HepG2 (cell line): ENCODE measurements around the gene FAM174B. TPM values are rescaled to one million over a fixed set of nuclear protein-coding genes. Genes with fewer than 3 reads are reported as not detected.

Experiments
- ATAC-seq: fragments of 200-7000 bp; cut with Tn5 transposase; 3 replicates; pipeline ENCODE4 v1.9.1; 2020; ENCODE audit warnings: mild to moderate bottlenecking, moderate library complexity
- BruUV-seq: library from RNA; stranded (reverse); fragments of 400-500 nt; replicated peaks from 2 replicates; lab custom pipeline; 2021; lab: Mats Ljungman, UMichigan
- CTCF ChIA-PET: fragments of 300-600 bp; formaldehyde crosslinking; extraction: SDS; loops from one replicate; lab custom pipeline; 2021; ENCODE audit warnings: low total read pairs, inconsistent platforms, low intra/inter-chr PET ratio; lab: Yijun Ruan, JAX
- POLR2A ChIA-PET: fragments of 350-600 bp; sonication (Branson Sonifier 250); formaldehyde crosslinking; loops from one replicate; lab custom pipeline; 2020; ENCODE audit warnings: antibody characterized with exemption, inconsistent platforms; lab: Yijun Ruan, JAX
- DNase-seq: peaks from one replicate; pipeline ENCODE4 v3.0.0-alpha.2; 2015; ENCODE audit warnings: low spot score
- FAIRE-seq: peaks from 3 replicates; lab custom pipeline; 2011; peaks lifted over from hg19 to GRCh38; lab: Jason Lieb, UNC
- H2AFZ ChIP-seq: one replicate; pipeline ENCODE4 v1.6.1; 2011; ENCODE audit warnings: low read length, inconsistent platforms
- H3K27ac ChIP-seq: fragments of 300-600 bp; 3 replicates; pipeline ENCODE4 v1.8.0; 2011; ENCODE audit warnings: mixed run types, mild to moderate bottlenecking, mixed read lengths, low read length, inconsistent platforms; ENCODE audit not compliant: insufficient read depth; ENCODE audit errors: extremely low read length
- H3K27me3 ChIP-seq, 2 experiments: fragments of 200-600 bp in 1 of 2; 2 replicates in 1 of 2; 3 replicates in 1 of 2; pipeline versions ENCODE4 v1.6.0 to v1.8.0; 2011; ENCODE audit warnings: low read length in 2 of 2, mild to moderate bottlenecking in 2 of 2, moderate library complexity in 2 of 2, inconsistent platforms in 1 of 2; ENCODE audit not compliant: insufficient read depth in 2 of 2, control insufficient read depth in 1 of 2
- H3K36me3 ChIP-seq, 2 experiments: fragments of 200-600 bp in 1 of 2; replicated peaks in 1 of 2; 2 replicates in 1 of 2; 3 replicates in 1 of 2; pipeline versions ENCODE4 v1.5.1 to v1.8.0; 2011; ENCODE audit warnings: low read length in 2 of 2, inconsistent platforms in 1 of 2; ENCODE audit not compliant: insufficient read depth in 2 of 2, control insufficient read depth in 1 of 2
- H3K4me1 ChIP-seq: 2 replicates; pipeline ENCODE4 v1.5.1; 2012; ENCODE audit warnings: low read length, inconsistent platforms; ENCODE audit not compliant: insufficient read depth
- H3K4me2 ChIP-seq: 2 replicates; pipeline ENCODE4 v1.6.0; 2011; ENCODE audit warnings: low read depth, low read length, inconsistent platforms
- H3K4me3 ChIP-seq, 3 experiments: fragments of 200-600 bp in 1 of 3; sonication (generic), shearing (Covaris generic) in 1 of 3; replicated peaks in 1 of 3; 2 replicates each; pipeline ENCODE4 v1.5.1; 2011 to 2016; ENCODE audit warnings: low read length in 3 of 3, inconsistent platforms in 2 of 3, low read depth in 2 of 3, mild to moderate bottlenecking in 2 of 3, control low read depth in 1 of 3, mixed read lengths in 1 of 3; ENCODE audit not compliant: insufficient read depth in 1 of 3
- H3K79me2 ChIP-seq: one replicate; pipeline ENCODE4 v1.6.1; 2011; ENCODE audit warnings: low read length, inconsistent platforms; ENCODE audit not compliant: insufficient read depth
- H3K9ac ChIP-seq: 2 replicates; pipeline ENCODE4 v1.6.0; 2011; ENCODE audit warnings: mild to moderate bottlenecking, low read depth, low read length, inconsistent platforms; ENCODE audit not compliant: insufficient read depth
- H3K9me3 ChIP-seq: 2 replicates; pipeline ENCODE4 v1.5.1; 2012; ENCODE audit warnings: mild to moderate bottlenecking, low read length
- H4K20me1 ChIP-seq: 2 replicates; pipeline ENCODE4 v1.6.0; 2011; ENCODE audit warnings: inconsistent platforms, mild to moderate bottlenecking, low read length, moderate library complexity; ENCODE audit not compliant: insufficient read depth
- AGO1 ChIP-seq: fragments of 200-400 bp; formaldehyde crosslinking; IDR thresholded peaks from 2 replicates; pipeline ENCODE4 v1.6.1; 2017; ENCODE audit warnings: mild to moderate bottlenecking, low read depth, low read length, moderate library complexity; ENCODE audit not compliant: poor library complexity, severe bottlenecking
- CENPX ChIP-seq: sonication (generic); formaldehyde crosslinking; IDR thresholded peaks from 2 replicates; pipeline ENCODE4 v1.9.0; 2021; ENCODE audit warnings: mild to moderate bottlenecking, missing genetic modification reagents, moderate library complexity
- HOXA7 ChIP-seq: sonication (generic); formaldehyde crosslinking; IDR thresholded peaks from 2 replicates; pipeline ENCODE4 v1.8.1; 2022; ENCODE audit warnings: mild to moderate bottlenecking, missing genetic modification reagents, moderate library complexity
- IRF1 ChIP-seq: sonication (generic); formaldehyde crosslinking; IDR thresholded peaks from 2 replicates; pipeline ENCODE4 v1.4.0; 2020; ENCODE audit warnings: low read depth, mild to moderate bottlenecking, missing genetic modification reagents
- JUN ChIP-seq: sonication (generic); formaldehyde crosslinking; IDR thresholded peaks from 2 replicates; pipeline ENCODE4 v1.4.0; 2020; ENCODE audit warnings: mild to moderate bottlenecking, missing genetic modification reagents
- KDM2A ChIP-seq: sonication (generic); formaldehyde crosslinking; IDR thresholded peaks from 2 replicates; pipeline ENCODE4 v1.4.0; 2020; ENCODE audit warnings: low read depth, missing genetic modification reagents, borderline replicate concordance
- KLF12 ChIP-seq: sonication (generic); formaldehyde crosslinking; IDR thresholded peaks from 2 replicates; pipeline ENCODE4 v1.4.0; 2020; ENCODE audit warnings: missing genetic modification reagents, borderline replicate concordance
- NPAS2 ChIP-seq: sonication (generic); formaldehyde crosslinking; IDR thresholded peaks from 2 replicates; pipeline ENCODE4 v1.8.0; 2022; ENCODE audit warnings: mild to moderate bottlenecking, missing genetic modification reagents, borderline replicate concordance
- PHF21A ChIP-seq: sonication (generic); formaldehyde crosslinking; IDR thresholded peaks from 2 replicates; pipeline ENCODE4 v1.5.0; 2020; ENCODE audit warnings: mild to moderate bottlenecking, missing genetic modification reagents
- RFXAP ChIP-seq: sonication (generic); formaldehyde crosslinking; IDR thresholded peaks from 2 replicates; pipeline ENCODE4 v1.4.0; 2020; ENCODE audit warnings: missing genetic modification reagents, borderline replicate concordance
- RNF2 ChIP-seq: fragments of 450-650 bp; conservative IDR thresholded peaks from 2 replicates; pipeline ENCODE4 v1.6.1; 2016; ENCODE audit warnings: low read depth
- ZBTB21 ChIP-seq: sonication (generic); formaldehyde crosslinking; IDR thresholded peaks from 2 replicates; pipeline ENCODE4 v1.4.0; 2020; ENCODE audit warnings: missing genetic modification reagents
- ZBTB8A ChIP-seq: sonication (generic); formaldehyde crosslinking; IDR thresholded peaks from 2 replicates; pipeline ENCODE4 v1.4.0; 2020; ENCODE audit warnings: mild to moderate bottlenecking, low read depth, missing genetic modification reagents, borderline replicate concordance
- ZFP90 ChIP-seq: sonication (generic); formaldehyde crosslinking; IDR thresholded peaks from 2 replicates; pipeline ENCODE4 v1.8.0; 2022; ENCODE audit warnings: missing genetic modification reagents, mild to moderate bottlenecking, inconsistent platforms, borderline replicate concordance
- ZNF326 ChIP-seq: sonication (generic); formaldehyde crosslinking; IDR thresholded peaks from 2 replicates; pipeline ENCODE4 v1.4.0; 2020; ENCODE audit warnings: missing genetic modification reagents, borderline replicate concordance
- ZNF329 ChIP-seq: sonication (generic); formaldehyde crosslinking; IDR thresholded peaks from 2 replicates; pipeline ENCODE4 v1.9.0; 2021; ENCODE audit warnings: low read depth, mild to moderate bottlenecking, missing genetic modification reagents
- ZNF414 ChIP-seq: sonication (generic); formaldehyde crosslinking; IDR thresholded peaks from 2 replicates; pipeline ENCODE4 v1.5.0; 2020; ENCODE audit warnings: missing genetic modification reagents
- ZNF451 ChIP-seq: sonication (generic); formaldehyde crosslinking; IDR thresholded peaks from 2 replicates; pipeline ENCODE4 v1.5.0; 2020; ENCODE audit warnings: mild to moderate bottlenecking, missing genetic modification reagents
- ZNF773 ChIP-seq: sonication (generic); formaldehyde crosslinking; IDR thresholded peaks from 2 replicates; pipeline ENCODE4 v1.4.0; 2020; ENCODE audit warnings: missing genetic modification reagents, borderline replicate concordance
- WGBS: methylation state at CpG from one replicate; pipeline ENCODE4 v1.1.6; 2017; ENCODE audit warnings: low lambda C conversion rate; 5-methylcytosine and 5-hydroxymethylcytosine counted together
- in situ Hi-C: cut with HindIII; loops from 2 replicates; pipeline ENCODE4 v1.10.0; 2017; ENCODE audit warnings: low pct_unique_long_range_greater_than_20kb; ENCODE audit not compliant: extremely low pct_ligation_motif_present
- intact Hi-C: fragments of 100-400 bp; cut with micrococcal nuclease; formaldehyde crosslinking; loops from one replicate; pipeline ENCODE4 v1.10.0; 2022; ENCODE audit not compliant: unreplicated experiment
- polyA plus RNA-seq, 8 experiments: library from polyadenylated mRNA; depleted of rRNA in 3 of 8; stranded (reverse) in 7 of 8; unstranded in 1 of 8; fragments of >200 nt; fragmentation: Illumina TruSeq in 4 of 8; extraction: Trizol in 4 of 8; gene quantifications; 2 replicates each; pipeline versions ENCODE4 v1.2.1 to v1.2.3, GENCODE V29; 2011 to 2016; ENCODE audit warnings: low read depth in 4 of 8, missing spikeins in 1 of 8, mixed read lengths in 1 of 8; ENCODE audit not compliant: insufficient read depth in 1 of 8
- total RNA-seq, 5 experiments: library from RNA; depleted of rRNA; stranded (reverse); fragments of >200 nt; fragmentation: Illumina TruSeq; extraction: Trizol; gene quantifications; 2 replicates each; pipeline ENCODE4 v1.2.3, GENCODE V29; 2016; ENCODE audit warnings: low read depth in 1 of 5
- TF ChIP-seq, protein P1 (sequence below): sonication (generic); formaldehyde crosslinking; IDR thresholded peaks from 2 replicates; pipeline ENCODE4 v1.4.0; 2020; ENCODE audit warnings: missing genetic modification reagents, low read depth, mild to moderate bottlenecking, borderline replicate concordance

The FAM174B gene
- total and polyA plus RNA-seq, 2 of the 13 experiments (the other 11 are each of a cell fraction or from before 2014, with no cell fraction given): 0.90 to 2.1 TPM

GRCh38 chr15:92671406-92671805, 15.8 kb upstream of the FAM174B start:
- H3K36me3 ChIP-seq: no peaks in the 10 kb centered on the region
- FAIRE-seq (no peak), ATAC-seq (no peak), DNase-seq (no peak)
- H3K9me3 ChIP-seq: no peaks in the 10 kb centered on the region
- in situ Hi-C loops: no loop called here
- POLR2A ChIA-PET: no interaction called here
- no peak overlapping the region for H2AFZ ChIP-seq
- no TSS peak for BruUV-seq
- 0% methylated on average over 3 of the region's 3 CpGs for WGBS
- H3K4me3 ChIP-seq: no peak overlapping the region
- no peak overlapping the region for H3K27ac ChIP-seq
- CTCF ChIA-PET: no interaction called here
- H3K4me1 ChIP-seq: peaks cover 20% of the 10 kb centered on the region
- no peaks in the 10 kb centered on the region; the same call in 1 of the 2 replicates for H4K20me1 ChIP-seq
- no peak overlapping the region for H3K9ac ChIP-seq
- H3K4me2 ChIP-seq: no peak overlapping the region
- intact Hi-C loops: no loop called here
- TF ChIP-seq NPAS2 (no peak), CENPX (CRISPR knock-in tag) (no peak), ZNF414 (CRISPR knock-in tag) (no peak), PHF21A (CRISPR knock-in tag) (no peak), ZBTB21 (CRISPR knock-in tag) (no peak), ZNF773 (no peak), AGO1 (no peak), ZNF326 (CRISPR knock-in tag) (no peak), ZBTB8A (CRISPR knock-in tag) (no peak), ZFP90 (no peak), IRF1 (no peak), ZNF329 (CRISPR knock-in tag) (no peak), KLF12 (no peak), HOXA7 (CRISPR knock-in tag) (no peak), KDM2A (CRISPR knock-in tag) (no peak), JUN (no peak), RNF2 (no peak), ZNF451 (CRISPR knock-in tag) (no peak), RFXAP (CRISPR knock-in tag) (no peak)
- TF ChIP-seq, protein P1, sequence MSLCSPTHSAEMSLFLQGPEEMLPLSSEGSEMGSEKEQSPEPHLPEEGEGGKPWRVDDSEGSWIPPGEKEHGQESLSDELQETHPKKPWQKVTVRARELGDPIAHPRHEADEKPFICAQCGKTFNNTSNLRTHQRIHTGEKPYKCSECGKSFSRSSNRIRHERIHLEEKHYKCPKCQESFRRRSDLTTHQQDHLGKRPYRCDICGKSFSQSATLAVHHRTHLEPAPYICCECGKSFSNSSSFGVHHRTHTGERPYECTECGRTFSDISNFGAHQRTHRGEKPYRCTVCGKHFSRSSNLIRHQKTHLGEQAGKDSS (CRISPR knock-in tag): no peak
- peaks cover 0 to 39% of the 10 kb centered on the region in 2 experiments for H3K27me3 ChIP-seq
- no peaks in the 10 kb centered on the region for H3K79me2 ChIP-seq
